Transverse colon (tissue), 4 donors: ENCODE results near the gene WNT5A. TPM values are rescaled to one million over a fixed set of nuclear protein-coding genes. Genes with fewer than 3 reads are reported as not detected.

Source experiments
- DNase-seq: peaks from one replicate; pipeline ENCODE4 v3.0.0-alpha.2; 2019
- H3K27ac ChIP-seq, 4 donors: fragments of 200-600 bp; sonication (generic); 2 replicates each; pipeline ENCODE4 v1.5.1; 2016 to 2018; ENCODE audit warnings: inconsistent platforms in 4 of 4
- H3K27me3 ChIP-seq: fragments of 200-600 bp; sonication (generic); 2 replicates; pipeline ENCODE4 v1.5.1; 2017; ENCODE audit warnings: inconsistent platforms
- H3K36me3 ChIP-seq, 4 donors: fragments of 200-600 bp; sonication (generic); 2 replicates each; pipeline ENCODE4 v1.5.1; 2017 to 2019; ENCODE audit warnings: inconsistent platforms in 4 of 4
- H3K4me1 ChIP-seq, 4 donors: fragments of 200-600 bp; sonication (generic); 2 replicates each; pipeline ENCODE4 v1.5.1; 2017 to 2020; ENCODE audit warnings: inconsistent platforms in 4 of 4
- H3K4me3 ChIP-seq, 4 donors: fragments of 200-600 bp; sonication (generic); 1 replicate in 1 of 4; 2 replicates in 3 of 4; pipeline versions ENCODE4 v1.5.1 to v1.6.1; 2017 to 2019; ENCODE audit warnings: inconsistent platforms in 4 of 4
- H3K9me3 ChIP-seq, 2 donors: fragments of 200-600 bp; sonication (generic); 2 replicates each; pipeline ENCODE4 v1.5.1; 2017 to 2019; ENCODE audit warnings: inconsistent platforms in 2 of 2
- CTCF ChIP-seq, 5 experiments: fragments of 200-600 bp in 3 of 5; fragments of 450-650 bp in 2 of 5; sonication (generic) in 3 of 5; IDR thresholded peaks; 1 replicate in 2 of 5; 2 replicates in 3 of 5; pipeline ENCODE4 v1.5.1; 2016 to 2017; ENCODE audit warnings: antibody characterized with exemption in 5 of 5, inconsistent platforms in 3 of 5, mild to moderate bottlenecking in 2 of 5, moderate library complexity in 1 of 5
- EP300 ChIP-seq: sonication (generic); formaldehyde crosslinking; IDR thresholded peaks from one replicate; pipeline ENCODE4 v1.6.1; 2017; ENCODE audit warnings: antibody characterized with exemption, low read depth
- POLR2A ChIP-seq: fragments of 450-650 bp; IDR thresholded peaks from one replicate; pipeline ENCODE4 v1.6.1; 2016; ENCODE audit warnings: antibody characterized with exemption, mild to moderate bottlenecking, moderate library complexity
- POLR2AphosphoS5 ChIP-seq, 3 donors: sonication (generic); formaldehyde crosslinking; IDR thresholded peaks; one replicate each; pipeline ENCODE4 v1.6.1; 2016; ENCODE audit warnings: antibody characterized with exemption in 3 of 3
- WGBS, 2 donors: methylation state at CpG; one replicate each; pipeline ENCODE4 v1.1.5; 2018; ENCODE audit warnings: low coverage in 1 of 2; 5-methylcytosine and 5-hydroxymethylcytosine counted together
- in situ Hi-C, 4 donors: fragments of 200-750 bp; cut with MboI; loops; one replicate each; pipeline versions ENCODE4 v1.15.0 to v1.15.1; 2017; ENCODE audit warnings: low sequenced_read_pairs in 3 of 4, low pct_ligation_motif_present in 1 of 4, low pct_unique_long_range_greater_than_20kb in 1 of 4
- intact Hi-C: fragments of 100-400 bp; cut with DNase I; formaldehyde crosslinking; loops from one replicate; pipeline ENCODE4 v1.15.1; 2023; ENCODE audit warnings: low total_unique reads
- total RNA-seq, 4 donors: library from RNA; depleted of rRNA; stranded (reverse); fragments of >200 nt; gene quantifications; one replicate each; pipeline ENCODE4 v1.1.0, GENCODE V29; 2016

The WNT5A gene
- total RNA-seq, 4 donors from 2014 or later = 2.6 to 15.9 (median 5.5) TPM

- in situ Hi-C loops = loop anchor here (25.0 kb wide), 4 partner anchors 239 to 764 kb away; no protein-coding TSS in a partner anchor
Observed at GRCh38 chr3:55498520-55498919, 11.4 kb upstream of the WNT5A start.

GRCh38 chr3:55497250-55497649 lies 10.1 kb upstream of the WNT5A start:
- Histone ChIP-seq H3K27me3 (no peaks in the 10 kb centered on the region), H3K36me3 (no peaks in the 10 kb centered on the region), H3K4me1 (no peaks in the 10 kb centered on the region), H3K9me3 (no peaks in the 10 kb centered on the region), H3K4me3 (no peak overlapping the region), H3K27ac (no peak overlapping the region)
- no peak for DNase-seq
- intact Hi-C loops (no loop called here), in situ Hi-C loops (loop anchor here (25.0 kb wide), 4 partner anchors 240 to 765 kb away; no protein-coding TSS in a partner anchor)
- no peak for TF ChIP-seq CTCF (IDR thresholded peaks at IDR 0.05)
- no peak for TF ChIP-seq POLR2A
- no peak for TF ChIP-seq POLR2AphosphoS5 (IDR thresholded peaks at IDR 0.05)
- no peak for TF ChIP-seq EP300

More at GRCh38 chr3:55498520-55498919, 11.4 kb upstream of the WNT5A start:
- H3K4me3 ChIP-seq = no peak overlapping the region
- no peaks in the 10 kb centered on the region for H3K4me1 ChIP-seq
- H3K9me3 ChIP-seq = no peaks in the 10 kb centered on the region
- DNase-seq = no peak
- intact Hi-C loops = no loop called here
- WGBS, 2 donors = 75 to 89% methylated on average over 3 to 4 of the region's 4 CpGs
- no peaks in the 10 kb centered on the region for H3K36me3 ChIP-seq
- TF ChIP-seq POLR2AphosphoS5 (IDR thresholded peaks at IDR 0.05) = no peak
- TF ChIP-seq CTCF (IDR thresholded peaks at IDR 0.05) = no peak
- no peak for TF ChIP-seq POLR2A
- TF ChIP-seq EP300 = no peak
- H3K27ac ChIP-seq = no peak overlapping the region
- no peaks in the 10 kb centered on the region for H3K27me3 ChIP-seq

- TF ChIP-seq POLR2A = no peak
- no peak for TF ChIP-seq EP300
- no peak for TF ChIP-seq POLR2AphosphoS5 (IDR thresholded peaks at IDR 0.05)
- TF ChIP-seq CTCF (IDR thresholded peaks at IDR 0.05) = no peak
- Histone ChIP-seq H3K9me3 (no peaks in the 10 kb centered on the region), H3K36me3 (no peaks in the 10 kb centered on the region), H3K4me1 (peaks cover 0 to 20% (median 14%) of the 10 kb centered on the region in 4 donors), H3K27ac (no peak overlapping the region), H3K4me3 (no peak overlapping the region), H3K27me3 (peaks cover 5% of the 10 kb centered on the region)
- DNase-seq = no peak
- 84 to 89% methylated on average over 2 of the region's 2 CpGs for WGBS, 2 donors
- intact Hi-C loops = no loop called here
- in situ Hi-C loops = loop anchor here (25.0 kb wide), 4 partner anchors 242 to 767 kb away; no protein-coding TSS in a partner anchor
Observed at GRCh38 chr3:55494976-55495375, 7.9 kb upstream of the WNT5A start.

GRCh38 chr3:55492976-55493375 lies 5.9 kb upstream of the WNT5A start:
- peaks cover 4 to 39% (median 29%) of the 10 kb centered on the region in 4 donors for H3K4me1 ChIP-seq
- in situ Hi-C loops (loop anchor here (25.0 kb wide), 4 partner anchors 244 to 769 kb away; no protein-coding TSS in a partner anchor), intact Hi-C loops (no loop called here)
- peaks cover 24% of the 10 kb centered on the region for H3K27me3 ChIP-seq
- H3K27ac ChIP-seq = no peak overlapping the region
- no peaks in the 10 kb centered on the region for H3K36me3 ChIP-seq
- no peak overlapping the region for H3K4me3 ChIP-seq
- 82 to 85% methylated on average over 2 to 5 of the region's 5 CpGs for WGBS, 2 donors
- no peak for DNase-seq
- no peaks in the 10 kb centered on the region for H3K9me3 ChIP-seq
- TF ChIP-seq POLR2AphosphoS5 (IDR thresholded peaks at IDR 0.05) (no peak), POLR2A (no peak), CTCF (IDR thresholded peaks at IDR 0.05) (no peak), EP300 (no peak)
